Ishikawa (cell line): ENCODE measurements around the gene C4B.

Experiments
- CEBPB ChIP-seq: IDR thresholded peaks from 2 replicates; pipeline ENCODE4 v1.6.1; 2012
- EGR1 ChIP-seq: IDR thresholded peaks from 2 replicates; pipeline ENCODE4 v1.6.1; 2012
- EP300 ChIP-seq: IDR thresholded peaks from 2 replicates; pipeline ENCODE4 v1.6.1; 2012; ENCODE audit warnings: borderline replicate concordance
- FOXM1 ChIP-seq: IDR thresholded peaks from 2 replicates; pipeline ENCODE4 v1.6.1; 2012; ENCODE audit warnings: low read depth, borderline replicate concordance
- MAX ChIP-seq: IDR thresholded peaks from 2 replicates; pipeline ENCODE4 v1.6.1; 2012
- NFIC ChIP-seq: IDR thresholded peaks from 2 replicates; pipeline ENCODE4 v1.6.1; 2012
- RAD21 ChIP-seq: IDR thresholded peaks from 2 replicates; pipeline ENCODE4 v1.6.1; 2012; ENCODE audit warnings: low read depth
- TAF1 ChIP-seq: IDR thresholded peaks from 2 replicates; pipeline ENCODE4 v1.6.1; 2012; ENCODE audit warnings: low read depth, mild to moderate bottlenecking
- TCF12 ChIP-seq: IDR thresholded peaks from 2 replicates; pipeline ENCODE4 v1.6.1; 2012; ENCODE audit warnings: low read depth
- ZBTB7A ChIP-seq: IDR thresholded peaks from 2 replicates; pipeline ENCODE4 v1.6.1; 2012; ENCODE audit warnings: low read depth

- TF ChIP-seq TAF1, result no peak
- TF ChIP-seq NFIC, result no peak
- no peak for TF ChIP-seq TCF12
- TF ChIP-seq EGR1, result no peak
- TF ChIP-seq EP300, result no peak
- TF ChIP-seq MAX, result no peak
- TF ChIP-seq ZBTB7A, result no peak
- no peak for TF ChIP-seq RAD21
- no peak for TF ChIP-seq CEBPB
- no peak for TF ChIP-seq FOXM1
These were observed 47.3 kb upstream of the C4B start for GRCh38 chr6:31966997-31967925.
